ENCODE data around the gene ENTHD1.

The ENTHD1 gene

GRCh38 chr22:39707816-39708215 is 185.7 kb downstream of the ENTHD1 start:
- TF ChIP-seq GATA3 (IDR thresholded peaks at IDR 0.05; ENCODE audit: low read depth, low read length) (no peak), GATA2 (IDR thresholded peaks at IDR 0.05; ENCODE audit: low read depth, low read length) (no peak)

- TF ChIP-seq GATA3 (IDR thresholded peaks at IDR 0.05; ENCODE audit: low read depth, low read length), result no peak
- no peak for TF ChIP-seq GATA2 (IDR thresholded peaks at IDR 0.05; ENCODE audit: low read depth, low read length)
Observed at GRCh38 chr22:39707351-39707750, 186.2 kb downstream of the ENTHD1 start.

- TF ChIP-seq GATA3 (IDR thresholded peaks at IDR 0.05; ENCODE audit: low read depth, low read length), result no peak
Observed at GRCh38 chr22:39706376-39707140, 187.0 kb downstream of the ENTHD1 start.

GRCh38 chr22:39705386-39705785 is 188.2 kb downstream of the ENTHD1 start:
- no peak for TF ChIP-seq GATA2 (IDR thresholded peaks at IDR 0.05; ENCODE audit: low read depth, low read length)
- TF ChIP-seq GATA3 (IDR thresholded peaks at IDR 0.05; ENCODE audit: low read depth, low read length), result no peak

- TF ChIP-seq GATA2 (IDR thresholded peaks at IDR 0.05; ENCODE audit: low read depth, low read length) (no peak), GATA3 (IDR thresholded peaks at IDR 0.05; ENCODE audit: low read depth, low read length) (no peak)
Observed at GRCh38 chr22:39703928-39704639, 189.5 kb downstream of the ENTHD1 start.

- no peak for TF ChIP-seq GATA3 (IDR thresholded peaks at IDR 0.05; ENCODE audit: low read depth, low read length)
- TF ChIP-seq GATA2 (IDR thresholded peaks at IDR 0.05; ENCODE audit: low read depth, low read length), result no peak
Observed at GRCh38 chr22:39703091-39703490, 190.5 kb downstream of the ENTHD1 start.

- TF ChIP-seq GATA3 (IDR thresholded peaks at IDR 0.05; ENCODE audit: low read depth, low read length), result no peak
- TF ChIP-seq GATA2 (IDR thresholded peaks at IDR 0.05; ENCODE audit: low read depth, low read length), result no peak
Observed at GRCh38 chr22:39700565-39700964, 193.0 kb downstream of the ENTHD1 start.

- TF ChIP-seq GATA2 (IDR thresholded peaks at IDR 0.05; ENCODE audit: low read depth, low read length), result no peak
- no peak for TF ChIP-seq GATA3 (IDR thresholded peaks at IDR 0.05; ENCODE audit: low read depth, low read length)
Observed at GRCh38 chr22:39699631-39700360, 193.8 kb downstream of the ENTHD1 start.

- TF ChIP-seq GATA2 (IDR thresholded peaks at IDR 0.05; ENCODE audit: low read depth, low read length) (no peak), GATA3 (IDR thresholded peaks at IDR 0.05; ENCODE audit: low read depth, low read length) (no peak)
Observed at GRCh38 chr22:39697790-39698430, 195.7 kb downstream of the ENTHD1 start.

- TF ChIP-seq GATA3 (IDR thresholded peaks at IDR 0.05; ENCODE audit: low read depth, low read length), result no peak
- TF ChIP-seq GATA2 (IDR thresholded peaks at IDR 0.05; ENCODE audit: low read depth, low read length), result no peak
Observed at GRCh38 chr22:39693943-39694500, 199.5 kb downstream of the ENTHD1 start.
